Peyer's patch (tissue), 4 donors: ENCODE results near the gene ARRDC4.

Source experiments
- CTCF ChIP-seq, 6 experiments: fragments of 450-650 bp in 4 of 6; fragments of 200-600 bp in 2 of 6; sonication (generic) in 1 of 6; IDR thresholded peaks; one replicate each; pipeline ENCODE4 v1.5.1; 2017 to 2019; ENCODE audit warnings: antibody characterized with exemption in 6 of 6, mild to moderate bottlenecking in 3 of 6, moderate library complexity in 1 of 6
- POLR2A ChIP-seq, 2 donors: fragments of 450-650 bp; IDR thresholded peaks; one replicate each; pipeline ENCODE4 v1.5.1; 2017; ENCODE audit warnings: antibody characterized with exemption in 2 of 2, mild to moderate bottlenecking in 2 of 2, moderate library complexity in 2 of 2

GRCh38 chr15:98013631-98014030, 53.1 kb downstream of the ARRDC4 start:
- TF ChIP-seq CTCF (IDR thresholded peaks at IDR 0.05): no peak
- TF ChIP-seq POLR2A (IDR thresholded peaks at IDR 0.05): no peak
